Esophagus muscularis mucosa (tissue), 4 donors: ENCODE measurements around the gene NID2.

Source experiments
- EP300 ChIP-seq: sonication (generic); formaldehyde crosslinking; IDR thresholded peaks from one replicate; pipeline ENCODE4 v1.6.1; 2017; ENCODE audit warnings: antibody characterized with exemption
- POLR2A ChIP-seq: fragments of 450-650 bp; IDR thresholded peaks from one replicate; pipeline ENCODE4 v1.6.1; 2017; ENCODE audit warnings: antibody characterized with exemption, moderate library complexity, mild to moderate bottlenecking, low read depth
- POLR2AphosphoS5 ChIP-seq, 2 donors: sonication (generic); formaldehyde crosslinking; IDR thresholded peaks; one replicate each; pipeline ENCODE4 v1.6.1; 2017; ENCODE audit warnings: antibody characterized with exemption in 2 of 2
- TF ChIP-seq, protein P1 (sequence below), 3 experiments: fragments of 200-600 bp in 2 of 3; fragments of 450-650 bp in 1 of 3; sonication (generic) in 2 of 3; IDR thresholded peaks; one replicate each; pipeline ENCODE4 v1.5.1; 2017 to 2019; ENCODE audit warnings: antibody characterized with exemption in 3 of 3, mild to moderate bottlenecking in 2 of 3, moderate library complexity in 1 of 3

DNA sequence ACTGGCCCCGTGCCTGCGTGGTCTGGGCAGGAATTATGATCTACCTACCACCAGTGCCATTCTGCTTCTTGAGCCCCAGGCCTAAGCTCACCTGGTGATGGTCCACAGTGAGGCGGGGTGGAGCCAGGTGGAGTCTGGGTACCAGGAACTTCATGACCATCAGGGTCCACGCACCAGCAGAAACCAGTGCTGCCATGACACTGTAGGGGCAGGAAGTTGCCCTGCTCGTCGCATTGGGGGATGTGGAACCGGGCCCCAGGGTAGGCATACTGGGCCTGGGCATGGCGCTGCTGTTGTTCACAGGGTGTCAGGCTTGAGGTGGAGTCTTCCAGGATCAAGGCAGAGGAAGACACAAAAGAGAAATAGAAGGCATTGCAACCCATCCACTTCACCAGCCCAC lies 49.9 kb downstream of the NID2 start:
- TF ChIP-seq, protein P1, sequence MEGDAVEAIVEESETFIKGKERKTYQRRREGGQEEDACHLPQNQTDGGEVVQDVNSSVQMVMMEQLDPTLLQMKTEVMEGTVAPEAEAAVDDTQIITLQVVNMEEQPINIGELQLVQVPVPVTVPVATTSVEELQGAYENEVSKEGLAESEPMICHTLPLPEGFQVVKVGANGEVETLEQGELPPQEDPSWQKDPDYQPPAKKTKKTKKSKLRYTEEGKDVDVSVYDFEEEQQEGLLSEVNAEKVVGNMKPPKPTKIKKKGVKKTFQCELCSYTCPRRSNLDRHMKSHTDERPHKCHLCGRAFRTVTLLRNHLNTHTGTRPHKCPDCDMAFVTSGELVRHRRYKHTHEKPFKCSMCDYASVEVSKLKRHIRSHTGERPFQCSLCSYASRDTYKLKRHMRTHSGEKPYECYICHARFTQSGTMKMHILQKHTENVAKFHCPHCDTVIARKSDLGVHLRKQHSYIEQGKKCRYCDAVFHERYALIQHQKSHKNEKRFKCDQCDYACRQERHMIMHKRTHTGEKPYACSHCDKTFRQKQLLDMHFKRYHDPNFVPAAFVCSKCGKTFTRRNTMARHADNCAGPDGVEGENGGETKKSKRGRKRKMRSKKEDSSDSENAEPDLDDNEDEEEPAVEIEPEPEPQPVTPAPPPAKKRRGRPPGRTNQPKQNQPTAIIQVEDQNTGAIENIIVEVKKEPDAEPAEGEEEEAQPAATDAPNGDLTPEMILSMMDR (IDR thresholded peaks at IDR 0.05): no peak
- TF ChIP-seq POLR2A (no peak), POLR2AphosphoS5 (IDR thresholded peaks at IDR 0.05) (no peak), EP300 (no peak)
